Breast epithelium (tissue), 3 donors: Measurements from ENCODE around the gene COL18A1.

Source experiments
- CTCF ChIP-seq, 3 donors: fragments of 450-650 bp; IDR thresholded peaks; one replicate each; pipeline ENCODE4 v1.5.1; 2016 to 2017; ENCODE audit warnings: antibody characterized with exemption in 3 of 3, mild to moderate bottlenecking in 3 of 3, moderate library complexity in 3 of 3
- POLR2A ChIP-seq: fragments of 450-650 bp; IDR thresholded peaks from one replicate; pipeline ENCODE4 v1.6.1; 2016; ENCODE audit warnings: antibody characterized with exemption, mild to moderate bottlenecking, moderate library complexity
- POLR2AphosphoS5 ChIP-seq, 3 donors: sonication (generic); formaldehyde crosslinking; IDR thresholded peaks; one replicate each; pipeline ENCODE4 v1.6.1; 2017; ENCODE audit warnings: antibody characterized with exemption in 3 of 3

- TF ChIP-seq POLR2A (no peak), CTCF (IDR thresholded peaks at IDR 0.05) (no peak), POLR2AphosphoS5 (IDR thresholded peaks at IDR 0.05) (no peak)
These were observed 135.6 kb downstream of the COL18A1 start for GRCh38 chr21:45540601-45540970.
